Peyer's patch (tissue), 4 donors: ENCODE data around the gene UMODL1.

ENCODE experiments used
- POLR2A ChIP-seq, 2 donors: fragments of 450-650 bp; IDR thresholded peaks; one replicate each; pipeline ENCODE4 v1.5.1; 2017; ENCODE audit warnings: antibody characterized with exemption in 2 of 2, mild to moderate bottlenecking in 2 of 2, moderate library complexity in 2 of 2
- TF ChIP-seq, protein P1 (sequence below), 6 experiments: fragments of 450-650 bp in 4 of 6; fragments of 200-600 bp in 2 of 6; sonication (generic) in 1 of 6; IDR thresholded peaks; one replicate each; pipeline ENCODE4 v1.5.1; 2017 to 2019; ENCODE audit warnings: antibody characterized with exemption in 6 of 6, mild to moderate bottlenecking in 3 of 6, moderate library complexity in 1 of 6

DNA sequence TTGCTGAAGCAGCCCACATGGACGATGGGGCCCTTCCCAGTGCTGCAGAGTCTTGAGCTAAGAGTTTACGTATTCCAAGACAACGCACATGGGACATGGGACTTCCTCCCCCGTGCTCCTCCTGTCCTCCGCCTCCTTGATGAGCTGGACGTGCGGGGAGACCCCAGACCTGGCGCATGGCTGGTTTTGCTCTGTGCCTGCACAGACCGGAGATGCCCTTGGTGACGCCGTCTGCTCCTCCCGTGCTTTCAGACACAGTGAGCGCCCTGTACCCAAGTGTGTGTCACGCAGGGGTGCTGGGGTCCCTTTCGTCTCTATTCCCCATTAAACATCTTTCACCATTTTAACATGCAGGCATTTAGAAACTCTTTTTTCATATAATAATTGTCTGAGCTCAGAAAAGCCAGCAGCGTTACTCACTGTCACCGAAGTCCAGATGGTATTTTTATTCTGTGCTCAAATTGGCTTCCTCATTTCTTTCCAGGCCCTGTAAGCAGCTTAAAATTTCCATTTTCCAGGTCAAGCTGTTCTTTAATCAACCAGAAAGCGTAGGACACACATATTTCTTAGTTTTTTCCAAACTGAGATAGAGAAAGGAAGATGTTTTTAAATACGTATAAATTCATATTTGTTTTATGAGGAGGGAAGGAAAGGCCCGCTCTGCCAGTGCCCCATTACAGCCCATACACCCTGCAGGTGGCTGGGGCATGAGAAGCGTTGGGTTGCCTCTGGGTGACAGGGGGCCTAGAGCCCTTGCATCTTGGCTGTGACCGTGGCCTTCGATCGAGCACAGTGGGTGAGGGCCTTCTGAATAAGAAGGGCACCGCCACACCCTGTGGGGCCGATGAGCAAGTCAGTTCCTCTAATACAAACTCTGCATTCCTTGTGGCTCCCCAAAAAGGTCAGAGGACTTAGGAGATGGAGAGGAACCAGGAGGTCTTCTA is 43.0 kb upstream of the UMODL1 start:
- TF ChIP-seq, protein P1, sequence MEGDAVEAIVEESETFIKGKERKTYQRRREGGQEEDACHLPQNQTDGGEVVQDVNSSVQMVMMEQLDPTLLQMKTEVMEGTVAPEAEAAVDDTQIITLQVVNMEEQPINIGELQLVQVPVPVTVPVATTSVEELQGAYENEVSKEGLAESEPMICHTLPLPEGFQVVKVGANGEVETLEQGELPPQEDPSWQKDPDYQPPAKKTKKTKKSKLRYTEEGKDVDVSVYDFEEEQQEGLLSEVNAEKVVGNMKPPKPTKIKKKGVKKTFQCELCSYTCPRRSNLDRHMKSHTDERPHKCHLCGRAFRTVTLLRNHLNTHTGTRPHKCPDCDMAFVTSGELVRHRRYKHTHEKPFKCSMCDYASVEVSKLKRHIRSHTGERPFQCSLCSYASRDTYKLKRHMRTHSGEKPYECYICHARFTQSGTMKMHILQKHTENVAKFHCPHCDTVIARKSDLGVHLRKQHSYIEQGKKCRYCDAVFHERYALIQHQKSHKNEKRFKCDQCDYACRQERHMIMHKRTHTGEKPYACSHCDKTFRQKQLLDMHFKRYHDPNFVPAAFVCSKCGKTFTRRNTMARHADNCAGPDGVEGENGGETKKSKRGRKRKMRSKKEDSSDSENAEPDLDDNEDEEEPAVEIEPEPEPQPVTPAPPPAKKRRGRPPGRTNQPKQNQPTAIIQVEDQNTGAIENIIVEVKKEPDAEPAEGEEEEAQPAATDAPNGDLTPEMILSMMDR (IDR thresholded peaks at IDR 0.05): no peak
- TF ChIP-seq POLR2A (IDR thresholded peaks at IDR 0.05): no peak
